ENCODE data around the gene CEP170B.
"Not testable (repeated sequence)": the region's sequence is repeated elsewhere in the genome, so short reads cannot be mapped to it uniquely, and the experiment has no call there.

The CEP170B gene

DNA sequence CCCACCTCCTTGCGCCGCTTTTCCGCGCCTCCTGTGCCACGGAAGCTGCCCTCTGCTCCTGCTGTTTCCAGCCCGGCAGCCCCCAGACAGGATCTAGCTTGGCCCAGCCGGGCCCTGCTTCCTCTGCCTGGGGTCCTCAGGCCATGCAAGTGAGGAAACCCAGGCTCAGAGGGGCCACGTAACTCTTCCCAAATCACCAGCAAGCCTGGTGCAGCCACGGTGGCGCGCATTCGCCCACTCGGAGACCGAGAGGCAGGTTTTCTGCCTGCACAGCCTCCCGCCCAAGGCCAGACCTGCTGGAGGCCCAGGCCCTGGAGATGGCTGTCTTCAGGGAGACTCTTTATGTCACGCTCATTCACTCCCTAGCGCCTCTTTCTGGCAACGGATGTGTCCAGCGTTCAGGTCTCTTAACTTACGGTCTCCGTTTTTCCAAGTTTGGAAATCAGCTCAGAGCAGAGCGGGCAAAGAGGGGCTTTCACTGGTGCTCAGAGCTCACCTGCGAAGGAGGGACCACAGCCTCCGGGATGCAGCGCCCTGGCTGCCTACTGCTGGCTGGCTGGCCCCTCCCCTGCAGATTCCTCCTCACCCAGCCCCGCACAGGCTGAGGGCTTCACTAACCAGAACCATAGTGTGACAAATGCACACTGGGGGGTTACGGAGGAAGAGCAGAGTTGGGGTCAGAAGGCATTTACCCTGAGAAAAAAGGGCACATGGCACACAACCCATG, 20.6 kb upstream of the CEP170B start:
- no peak for DNase-seq (ENCODE audit: low read depth)

DNA sequence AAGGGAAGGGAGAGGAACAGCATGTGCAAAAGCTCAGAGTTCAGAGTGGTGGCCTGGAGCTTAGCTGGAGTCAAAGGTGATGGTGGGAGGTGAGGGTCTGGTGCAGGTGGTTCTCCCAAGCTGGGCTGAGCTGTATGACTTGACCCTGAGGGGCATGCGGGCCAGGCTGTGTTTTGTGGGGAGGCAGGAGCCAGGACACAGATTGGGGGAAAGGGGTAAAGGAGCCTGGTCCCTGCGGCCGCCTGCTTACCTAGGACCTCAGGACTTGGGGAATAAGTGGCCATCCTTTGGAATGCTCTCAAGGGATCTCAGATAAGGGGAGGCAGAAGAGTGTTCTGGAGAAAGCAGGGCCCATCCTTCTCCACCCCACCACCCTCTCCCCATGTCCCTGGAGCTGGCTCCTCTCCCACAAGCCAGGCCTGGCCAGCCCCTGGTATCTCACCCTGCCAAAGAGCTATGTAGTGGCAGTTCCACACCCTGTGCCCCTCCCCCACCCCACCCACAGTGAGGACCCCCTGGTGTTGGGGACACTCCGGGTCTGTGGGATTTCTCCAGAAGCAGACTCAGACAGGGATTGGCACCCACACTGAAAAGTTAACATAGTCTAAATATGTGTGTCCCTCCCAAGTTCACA, 19.9 kb upstream of the CEP170B start:
- no peak for DNase-seq (ENCODE audit: low read depth)

GRCh38 chr14:104845834-104846441, 19.1 kb upstream of the CEP170B start:
- no peak for DNase-seq (ENCODE audit: low read depth)

DNA sequence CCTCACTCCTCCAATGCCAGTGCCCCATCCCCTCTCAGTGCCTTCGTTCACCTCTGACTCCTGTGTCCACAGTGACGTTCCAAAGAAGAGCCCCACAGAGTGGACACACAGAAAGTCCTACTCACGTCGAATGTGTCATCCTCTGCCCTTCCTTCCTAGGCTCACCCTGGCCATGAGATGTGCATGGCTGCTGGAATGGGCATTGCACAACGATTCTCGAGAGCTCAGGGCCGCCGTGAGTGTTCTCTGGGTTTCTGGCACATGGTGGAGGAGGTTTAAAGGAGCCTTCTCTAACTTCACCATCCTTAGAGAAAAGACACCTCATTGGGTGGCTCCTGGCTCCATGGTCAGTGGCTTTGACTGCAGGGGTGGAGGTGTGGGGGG, 12.8 kb upstream of the CEP170B start:
- no peak for DNase-seq (ENCODE audit: low read depth)

- DNase-seq (ENCODE audit: low read depth), result no peak
These were observed 9.5 kb upstream of the CEP170B start for GRCh38 chr14:104855532-104856090.

DNA sequence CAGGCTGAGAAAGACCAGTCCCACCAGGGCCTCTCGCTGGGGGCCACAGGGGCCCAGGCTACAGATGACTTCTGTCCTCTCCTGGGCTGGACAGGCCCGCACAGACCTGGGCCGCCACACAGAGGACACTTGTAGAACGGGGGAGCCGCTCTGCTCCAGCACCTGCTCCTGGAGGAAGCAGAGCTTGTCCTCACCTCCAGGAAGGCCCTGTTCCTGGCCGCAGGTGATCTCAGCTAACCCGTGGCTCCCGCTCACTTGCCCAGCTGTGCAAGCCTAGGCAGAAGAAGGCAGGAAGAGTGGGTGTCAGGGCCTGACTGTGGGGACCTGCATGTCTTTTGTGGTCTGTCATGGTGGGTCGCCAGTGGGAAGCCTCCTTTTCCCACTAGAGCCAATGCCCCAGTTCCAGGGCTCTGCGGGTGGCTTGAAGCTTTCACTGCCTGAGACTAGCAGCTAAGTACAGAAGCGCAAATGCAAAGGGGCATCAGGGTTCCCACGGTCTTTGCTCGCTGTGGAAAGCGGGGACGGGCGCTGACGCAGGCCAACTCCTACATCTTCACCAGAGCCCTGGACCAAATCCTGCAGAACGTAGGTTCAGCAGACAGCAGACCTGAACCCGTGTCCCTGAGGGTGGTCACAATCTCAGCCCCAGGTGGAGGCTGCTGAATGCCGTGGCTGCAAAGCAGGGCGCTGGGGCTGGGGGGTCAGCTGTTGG, 8.8 kb upstream of the CEP170B start:
- DNase-seq (ENCODE audit: low read depth), result no peak

DNA sequence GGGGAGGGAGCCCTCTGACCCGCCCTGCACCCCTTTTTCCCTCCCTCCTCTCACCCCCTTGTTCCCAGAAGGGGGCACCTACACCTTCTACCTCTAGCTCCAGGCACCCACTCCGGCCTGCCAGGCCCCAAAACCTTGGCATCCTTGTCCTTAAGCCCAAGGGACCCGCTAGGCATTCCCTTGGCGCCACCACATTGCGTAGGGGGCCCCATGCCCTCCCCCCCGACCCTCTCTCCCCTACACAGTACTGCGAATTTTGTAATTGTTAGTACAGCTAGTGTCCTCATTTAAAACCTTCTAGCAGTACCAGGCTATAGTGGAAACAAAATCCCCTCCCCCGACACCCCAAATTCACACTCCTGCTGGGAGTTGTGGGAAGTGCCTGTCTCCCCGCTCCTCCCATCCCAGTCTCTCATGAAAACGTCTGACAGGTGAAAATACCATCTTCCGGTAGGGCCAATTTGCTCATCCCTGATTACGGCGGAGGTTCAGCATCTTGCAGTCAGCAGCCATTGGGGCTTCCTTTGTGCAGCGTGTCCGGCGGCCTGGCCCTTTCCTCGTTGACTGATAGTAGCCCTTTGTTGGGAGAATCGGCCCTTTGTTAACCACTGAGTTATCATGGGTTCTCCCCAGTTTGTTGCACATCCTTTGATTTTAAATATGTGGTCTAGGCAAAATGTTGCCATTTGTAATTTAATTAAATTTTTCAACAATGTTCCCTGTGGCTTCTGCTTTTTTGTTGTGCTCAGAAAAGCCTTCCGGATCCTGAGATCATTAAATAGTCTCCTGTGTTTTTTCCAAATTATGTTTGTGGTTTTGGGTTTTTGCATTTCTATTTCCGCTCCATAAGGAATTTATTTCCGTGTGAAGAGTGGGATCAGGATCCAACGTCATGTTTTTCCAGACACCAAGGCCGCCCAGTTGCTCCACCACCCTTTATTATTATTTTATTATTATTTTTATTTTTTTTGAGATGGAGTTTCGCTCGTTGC, 7.9 kb upstream of the CEP170B start:
- DNase-seq (ENCODE audit: low read depth), result no peak

DNA sequence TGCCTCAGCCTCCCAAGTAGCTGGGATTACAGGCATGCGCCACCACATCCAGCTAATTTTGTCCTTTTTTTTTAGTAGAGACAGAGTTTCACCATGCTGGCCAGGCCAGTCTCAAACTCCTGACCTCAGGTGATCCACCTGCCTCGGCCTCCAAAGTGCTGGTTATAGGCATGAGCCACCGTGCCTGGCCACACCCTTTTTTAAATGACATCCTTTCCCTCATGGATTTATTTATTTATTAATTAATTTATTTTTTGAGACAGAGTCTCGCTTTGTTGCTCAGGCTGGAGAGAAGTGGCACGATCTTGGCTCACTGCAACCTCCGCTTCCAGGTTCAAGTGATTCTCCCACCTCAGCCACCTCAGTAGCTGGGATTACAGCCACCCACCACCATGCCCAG, 7.1 kb upstream of the CEP170B start:
- not testable (repeated sequence) for DNase-seq (ENCODE audit: low read depth)

- DNase-seq (ENCODE audit: low read depth), result no peak
These were observed 6.1 kb upstream of the CEP170B start for GRCh38 chr14:104858811-104859426.

DNA sequence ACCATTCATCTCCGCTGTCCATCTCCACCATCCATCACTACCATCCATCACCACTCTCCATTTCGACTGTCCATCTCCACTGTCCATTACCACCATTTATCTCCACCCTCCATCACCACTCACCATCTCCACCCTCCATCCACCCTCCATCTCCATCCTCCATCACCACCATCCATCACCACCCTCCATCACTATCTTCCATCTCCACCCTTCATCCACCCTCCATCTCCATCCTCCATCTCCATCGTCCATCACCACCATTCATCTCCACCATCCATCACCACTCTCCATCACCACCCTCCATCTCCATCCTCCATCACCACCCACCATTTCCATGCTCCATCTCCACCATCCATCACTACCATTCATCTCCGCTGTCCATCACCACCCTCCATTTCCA, 5.2 kb upstream of the CEP170B start:
- DNase-seq (ENCODE audit: low read depth), result no peak

- no peak for DNase-seq (ENCODE audit: low read depth)
These were observed 4.7 kb upstream of the CEP170B start for GRCh38 chr14:104860414-104860813.

GRCh38 chr14:104863131-104863862, 1.8 kb upstream of the CEP170B start:
- no peak for DNase-seq (ENCODE audit: low read depth)

- DNase-seq (ENCODE audit: low read depth), result no peak
These were observed 1.2 kb upstream of the CEP170B start for GRCh38 chr14:104863923-104864266.

DNA sequence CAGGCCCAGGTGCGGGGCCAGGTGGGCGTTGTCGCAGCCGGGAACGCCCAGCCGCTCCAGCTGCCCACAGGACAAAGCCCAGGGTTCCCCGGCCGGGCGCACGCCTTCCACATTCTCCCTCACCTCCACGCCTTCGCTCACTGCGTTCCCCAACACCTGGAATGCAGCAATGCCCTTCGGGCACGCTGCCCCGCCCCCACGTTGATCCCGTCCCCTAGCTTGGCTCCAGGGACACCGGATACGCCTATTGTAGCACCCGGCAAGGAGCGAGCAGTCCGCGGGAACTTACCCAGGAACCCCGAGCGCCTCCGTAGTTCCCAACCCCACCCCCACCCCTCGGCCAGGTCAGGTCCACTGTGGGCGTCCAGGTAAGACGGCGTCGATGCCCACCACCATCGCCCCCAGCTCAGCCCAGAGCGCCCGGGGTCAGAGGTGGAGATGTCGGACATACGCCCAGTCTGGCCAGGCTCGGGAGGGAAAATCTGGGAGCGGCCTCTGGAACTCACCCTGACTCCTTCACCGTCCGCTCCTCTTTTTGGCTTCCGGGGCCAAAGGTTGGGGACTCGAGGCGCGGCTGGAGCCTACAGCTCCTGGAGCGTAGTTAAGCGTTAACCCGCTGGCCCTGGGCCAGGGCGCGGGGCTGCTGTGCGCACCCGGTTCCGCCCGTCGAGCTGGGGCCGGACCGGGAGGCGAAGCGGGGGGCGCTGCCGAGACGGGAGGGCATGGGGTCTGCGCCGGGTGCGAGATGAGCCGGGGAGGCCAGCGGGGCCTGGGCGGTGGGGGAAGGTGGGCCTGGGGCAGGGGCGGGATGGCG, 594 bp upstream of the CEP170B start:
- DNase-seq (ENCODE audit: low read depth), result no peak

GRCh38 chr14:104865631-104866441, 768 bp downstream of the CEP170B start:
- DNase-seq (ENCODE audit: low read depth), result no peak

DNA sequence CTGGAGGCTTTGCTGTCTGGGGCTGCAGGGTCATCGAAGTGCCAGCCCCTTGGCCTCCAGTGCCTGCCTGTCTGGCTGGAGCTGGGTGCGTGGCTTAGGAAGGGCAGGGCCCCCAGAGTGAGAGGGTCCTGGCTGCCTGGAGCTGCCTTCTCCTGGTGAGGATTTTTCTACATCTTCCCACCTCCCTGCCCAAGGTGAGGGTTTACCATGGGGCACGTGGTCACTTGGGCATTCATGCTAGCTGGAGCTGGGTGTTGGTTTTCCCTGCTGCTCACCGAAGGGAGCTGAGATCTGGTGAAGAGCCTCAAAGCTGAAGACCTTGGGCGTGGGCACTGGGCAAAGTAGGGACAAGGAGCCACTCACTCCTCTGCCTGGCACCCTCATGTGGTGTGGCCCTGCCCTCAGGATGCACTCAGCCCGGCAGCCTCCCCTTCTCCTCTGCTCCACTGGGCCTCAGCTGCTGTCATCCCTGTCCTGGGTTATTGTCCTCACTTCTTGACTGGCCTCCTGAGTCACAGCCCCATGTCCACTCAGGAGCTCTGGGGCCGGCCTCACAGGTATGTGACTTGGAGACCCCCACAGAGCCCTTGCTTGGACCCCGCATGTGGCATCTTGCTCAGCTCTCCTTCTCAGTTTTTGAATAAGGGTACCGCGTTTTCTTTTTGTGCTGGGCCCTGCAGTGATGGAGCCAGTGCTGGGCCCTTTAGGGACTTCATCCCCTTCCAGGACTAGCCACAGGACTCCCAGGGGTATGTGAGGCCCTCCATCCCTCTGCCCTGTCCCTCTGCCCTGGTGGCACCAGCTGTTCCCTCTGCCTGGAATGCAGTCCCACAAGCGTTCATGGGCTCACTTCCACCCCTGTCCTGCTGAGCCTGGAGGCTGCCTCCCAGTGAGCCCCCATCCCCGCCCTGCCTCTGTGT, 1.6 kb downstream of the CEP170B start:
- no peak for DNase-seq (ENCODE audit: low read depth)

DNA sequence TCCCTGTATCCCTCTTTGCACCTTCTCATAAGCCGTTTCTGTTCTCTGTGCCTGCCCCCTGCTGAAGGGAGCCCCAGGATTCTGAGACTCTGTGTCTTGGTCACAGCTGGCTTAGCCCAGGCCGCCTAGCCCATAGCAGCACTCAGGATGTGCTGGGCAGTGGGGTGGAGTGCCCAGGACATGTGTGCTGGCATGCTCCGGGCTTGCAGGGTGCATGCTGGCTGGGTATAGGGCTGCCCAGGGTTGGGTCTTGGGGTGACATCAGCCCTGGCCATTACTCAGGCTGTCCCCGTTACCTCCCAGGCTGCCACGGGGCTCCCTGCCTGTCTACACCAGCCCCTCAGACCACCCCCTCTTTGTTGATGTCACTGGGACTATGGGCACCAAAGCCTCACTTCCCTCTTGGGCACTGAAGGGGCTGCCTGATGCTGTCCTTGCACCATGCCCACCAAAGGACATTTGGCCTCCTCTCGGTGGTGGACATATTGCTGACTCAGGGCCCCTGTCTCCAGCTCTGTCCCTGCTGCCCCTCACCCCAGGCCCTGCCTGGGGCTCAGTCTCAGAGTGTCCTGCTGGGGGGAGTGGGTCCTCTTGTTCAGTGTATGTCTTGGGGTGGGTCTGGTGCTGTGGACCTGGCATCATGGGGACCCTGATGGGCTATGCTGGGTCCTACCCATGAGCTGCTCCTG, 2.4 kb downstream of the CEP170B start:
- DNase-seq (ENCODE audit: low read depth), result no peak

Data from CMK (cell line).